Testis (tissue), 2 donors: ENCODE results near the gene DNAJB7.

Experiments
- POLR2A ChIP-seq: fragments of 450-650 bp; IDR thresholded peaks from one replicate; pipeline ENCODE4 v1.6.1; 2017; ENCODE audit warnings: antibody characterized with exemption, mild to moderate bottlenecking, moderate library complexity
- TF ChIP-seq, protein P1 (sequence below), 3 experiments: fragments of 450-650 bp in 2 of 3; fragments of 200-600 bp in 1 of 3; sonication (generic) in 1 of 3; IDR thresholded peaks; one replicate each; pipeline ENCODE4 v1.5.1; 2016 to 2019; ENCODE audit warnings: antibody characterized with exemption in 3 of 3, mild to moderate bottlenecking in 2 of 3, moderate library complexity in 1 of 3

GRCh38 chr22:40908895-40909294 lies 47.0 kb upstream of the DNAJB7 start:
- TF ChIP-seq POLR2A = no peak
- TF ChIP-seq, protein P1, sequence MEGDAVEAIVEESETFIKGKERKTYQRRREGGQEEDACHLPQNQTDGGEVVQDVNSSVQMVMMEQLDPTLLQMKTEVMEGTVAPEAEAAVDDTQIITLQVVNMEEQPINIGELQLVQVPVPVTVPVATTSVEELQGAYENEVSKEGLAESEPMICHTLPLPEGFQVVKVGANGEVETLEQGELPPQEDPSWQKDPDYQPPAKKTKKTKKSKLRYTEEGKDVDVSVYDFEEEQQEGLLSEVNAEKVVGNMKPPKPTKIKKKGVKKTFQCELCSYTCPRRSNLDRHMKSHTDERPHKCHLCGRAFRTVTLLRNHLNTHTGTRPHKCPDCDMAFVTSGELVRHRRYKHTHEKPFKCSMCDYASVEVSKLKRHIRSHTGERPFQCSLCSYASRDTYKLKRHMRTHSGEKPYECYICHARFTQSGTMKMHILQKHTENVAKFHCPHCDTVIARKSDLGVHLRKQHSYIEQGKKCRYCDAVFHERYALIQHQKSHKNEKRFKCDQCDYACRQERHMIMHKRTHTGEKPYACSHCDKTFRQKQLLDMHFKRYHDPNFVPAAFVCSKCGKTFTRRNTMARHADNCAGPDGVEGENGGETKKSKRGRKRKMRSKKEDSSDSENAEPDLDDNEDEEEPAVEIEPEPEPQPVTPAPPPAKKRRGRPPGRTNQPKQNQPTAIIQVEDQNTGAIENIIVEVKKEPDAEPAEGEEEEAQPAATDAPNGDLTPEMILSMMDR (IDR thresholded peaks at IDR 0.05) = no peak
